ENCODE measurements around the gene SPOP. TPM values are rescaled to one million over a fixed set of nuclear protein-coding genes. Genes with fewer than 3 reads are reported as not detected.
A peak's percentile ranks its signal among the peaks of the same experiment; 100 is the strongest.
"Not testable (repeated sequence)": the region's sequence is repeated elsewhere in the genome, so short reads cannot be mapped to it uniquely, and the experiment has no call there.

Gene SPOP
- total RNA-seq, 4 donors from 2014 or later = 35.9 to 74.7 (median 47.3) TPM

DNA sequence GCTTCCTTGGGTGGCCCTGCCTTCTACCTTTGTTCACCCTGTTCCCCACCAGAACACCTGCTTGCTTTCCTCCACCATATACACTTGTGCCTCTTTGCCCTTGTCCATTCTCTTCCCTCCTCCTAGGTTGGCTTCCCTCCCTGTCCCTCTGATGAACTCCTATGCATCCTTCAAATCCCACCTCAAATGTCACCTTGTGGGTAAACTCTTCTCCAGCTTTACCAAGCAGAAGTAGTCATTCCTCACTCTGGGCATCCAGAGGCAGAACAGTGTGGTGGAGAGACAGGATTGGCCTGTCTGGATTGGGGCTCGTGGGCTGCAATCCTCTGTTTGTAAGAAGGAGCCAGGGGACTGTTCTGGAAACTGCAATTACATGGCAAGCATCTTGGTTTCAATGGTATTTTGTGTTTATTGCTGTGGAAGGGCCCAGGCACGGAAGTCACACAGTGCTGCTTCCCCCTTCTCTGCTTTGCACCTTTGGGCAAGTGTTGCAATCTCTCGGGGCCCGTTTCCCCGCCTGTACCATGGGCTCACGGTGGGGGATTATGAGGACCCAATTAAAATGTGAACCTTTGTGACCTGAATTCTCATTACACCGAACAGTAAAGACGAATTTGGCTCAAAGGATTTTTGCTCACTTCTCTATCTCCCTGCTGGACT, 124.1 kb downstream of the SPOP start:
- TF ChIP-seq, protein P1, sequence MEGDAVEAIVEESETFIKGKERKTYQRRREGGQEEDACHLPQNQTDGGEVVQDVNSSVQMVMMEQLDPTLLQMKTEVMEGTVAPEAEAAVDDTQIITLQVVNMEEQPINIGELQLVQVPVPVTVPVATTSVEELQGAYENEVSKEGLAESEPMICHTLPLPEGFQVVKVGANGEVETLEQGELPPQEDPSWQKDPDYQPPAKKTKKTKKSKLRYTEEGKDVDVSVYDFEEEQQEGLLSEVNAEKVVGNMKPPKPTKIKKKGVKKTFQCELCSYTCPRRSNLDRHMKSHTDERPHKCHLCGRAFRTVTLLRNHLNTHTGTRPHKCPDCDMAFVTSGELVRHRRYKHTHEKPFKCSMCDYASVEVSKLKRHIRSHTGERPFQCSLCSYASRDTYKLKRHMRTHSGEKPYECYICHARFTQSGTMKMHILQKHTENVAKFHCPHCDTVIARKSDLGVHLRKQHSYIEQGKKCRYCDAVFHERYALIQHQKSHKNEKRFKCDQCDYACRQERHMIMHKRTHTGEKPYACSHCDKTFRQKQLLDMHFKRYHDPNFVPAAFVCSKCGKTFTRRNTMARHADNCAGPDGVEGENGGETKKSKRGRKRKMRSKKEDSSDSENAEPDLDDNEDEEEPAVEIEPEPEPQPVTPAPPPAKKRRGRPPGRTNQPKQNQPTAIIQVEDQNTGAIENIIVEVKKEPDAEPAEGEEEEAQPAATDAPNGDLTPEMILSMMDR (IDR thresholded peaks at IDR 0.05) = no peak
- no peak for TF ChIP-seq POLR2A (IDR thresholded peaks at IDR 0.05)
- peak in 1 of 2 donors; percentile 45 for DNase-seq (ENCODE audit: low spot score in 2 of 2)
- H3K4me3 ChIP-seq (ENCODE audit: low read depth, poor library complexity, severe bottlenecking) = no peak overlapping the region
- WGBS, 2 donors = 90 to 91% methylated on average over 8 of the region's 8 CpGs
- intact Hi-C loops (cut with DNase I; ENCODE audit: low total_unique reads) = loop anchor here (10.0 kb wide), 1 partner anchor 109 kb away; no protein-coding TSS in a partner anchor

DNA sequence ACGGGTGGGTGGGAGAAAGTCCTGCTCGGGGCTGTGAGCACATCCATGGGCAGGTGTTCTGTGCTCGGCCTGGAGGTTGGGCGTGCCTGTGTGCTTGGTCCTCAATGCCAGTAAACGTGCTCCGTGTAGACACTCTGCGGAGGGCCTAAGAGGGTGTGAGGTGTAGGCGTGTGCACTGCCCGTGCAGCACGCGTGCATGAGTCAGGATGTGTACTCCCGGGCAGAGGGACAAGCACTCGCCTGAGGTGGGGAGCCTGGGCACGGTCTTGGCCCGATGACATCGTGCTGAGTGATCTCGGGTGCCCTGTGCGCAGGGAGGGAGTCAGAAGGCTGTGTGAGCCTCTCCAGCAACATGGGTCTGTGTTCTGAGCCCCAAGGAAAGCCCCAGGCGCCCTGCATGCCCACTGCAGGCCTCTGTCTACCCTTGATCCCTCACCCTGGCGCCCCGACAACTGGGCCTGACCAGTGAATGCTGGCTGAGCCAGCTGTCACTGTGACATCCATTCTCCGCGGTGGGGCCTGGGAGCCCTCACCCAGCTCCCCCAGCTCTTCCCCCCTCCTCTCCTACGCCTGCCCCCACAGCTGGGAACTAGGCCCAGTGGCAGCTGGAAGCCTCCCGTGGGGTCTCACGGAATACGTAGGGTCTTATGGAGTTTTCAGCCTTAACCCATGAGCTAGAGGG, 125.7 kb downstream of the SPOP start:
- H3K4me3 ChIP-seq (ENCODE audit: low read depth, poor library complexity, severe bottlenecking) = no peak overlapping the region
- peak in 1 of 2 donors; percentile 86 for DNase-seq (ENCODE audit: low spot score in 2 of 2)
- intact Hi-C loops (cut with DNase I; ENCODE audit: low total_unique reads) = loop anchor here (10.0 kb wide), 1 partner anchor 107 kb away; no protein-coding TSS in a partner anchor
- TF ChIP-seq, protein P1 (IDR thresholded peaks at IDR 0.05) = no peak
- TF ChIP-seq POLR2A (IDR thresholded peaks at IDR 0.05) = no peak
- WGBS, 2 donors = 56 to 64% methylated on average over 27 of the region's 27 CpGs

DNA sequence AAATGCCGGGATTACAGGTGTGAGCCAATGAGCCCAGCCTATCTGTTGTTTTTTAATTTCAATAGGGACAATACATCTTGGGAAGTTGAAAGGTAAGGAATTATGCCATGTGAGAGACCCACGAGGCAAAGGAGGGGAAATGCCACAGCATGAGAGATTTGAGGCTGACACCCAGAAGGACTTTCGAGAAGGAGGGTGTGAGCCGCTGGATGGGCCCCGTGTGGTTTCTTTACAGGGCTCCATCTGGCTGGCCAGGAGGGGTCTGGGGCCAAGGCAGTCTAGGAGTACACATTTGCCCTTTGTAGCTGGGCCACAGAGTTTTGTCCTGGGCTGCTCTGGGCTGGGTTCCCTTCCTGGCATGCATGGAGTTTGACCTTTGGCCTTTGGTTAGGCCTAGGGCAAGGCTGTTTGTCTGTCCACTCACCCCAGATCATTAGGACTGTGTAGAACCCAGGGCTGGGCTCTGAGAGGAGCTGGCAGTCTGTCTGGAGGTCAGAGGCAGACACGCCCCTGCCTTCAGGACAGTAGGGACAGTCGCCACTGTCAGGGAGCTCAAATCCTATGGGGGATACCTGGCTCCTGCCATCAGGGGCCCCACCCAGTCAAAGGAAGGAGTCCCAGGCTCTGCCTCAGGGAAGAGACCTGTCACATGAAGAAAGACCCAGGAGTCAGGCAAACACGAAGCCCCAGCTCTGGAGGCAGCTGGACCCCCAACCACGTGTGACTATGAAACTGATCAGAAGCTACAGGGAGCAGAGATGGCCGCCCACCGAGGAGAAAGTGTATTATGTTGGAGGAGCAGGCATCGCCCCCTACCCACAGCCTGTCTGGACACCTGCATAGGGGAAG, 126.5 kb downstream of the SPOP start:
- 86 to 89% methylated on average over 8 to 10 of the region's 12 CpGs for WGBS, 2 donors
- intact Hi-C loops (cut with DNase I; ENCODE audit: low total_unique reads) = loop anchor here (10.0 kb wide), 1 partner anchor 107 kb away; no protein-coding TSS in a partner anchor

DNA sequence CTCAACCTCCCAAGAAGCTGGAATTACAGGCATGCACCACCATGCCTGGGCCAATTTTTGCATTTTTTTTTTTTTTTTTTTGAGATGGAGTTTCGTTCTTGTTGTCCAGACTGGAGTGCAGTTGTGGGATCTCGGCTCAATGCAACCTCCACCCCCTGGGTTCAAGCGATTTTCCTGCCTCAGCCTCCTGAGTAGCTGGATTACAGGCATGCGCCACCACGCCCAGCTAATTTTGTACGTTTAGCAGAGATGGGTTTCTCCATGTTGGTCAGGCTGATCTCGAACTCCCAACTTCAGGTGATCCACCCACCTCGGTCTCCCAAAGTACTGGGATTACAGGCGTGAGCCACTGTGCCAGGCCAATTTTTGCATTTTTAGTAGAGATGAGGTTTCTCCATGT, 127.1 kb downstream of the SPOP start:
- WGBS, 2 donors = 91 to 94% methylated on average over 9 of the region's 9 CpGs
- not testable (repeated sequence) for H3K4me3 ChIP-seq (ENCODE audit: low read depth, poor library complexity, severe bottlenecking)
- intact Hi-C loops (cut with DNase I; ENCODE audit: low total_unique reads) = loop anchor here (10.0 kb wide), 1 partner anchor 106 kb away; no protein-coding TSS in a partner anchor
- peak in 1 of 2 donors; percentile 63 for DNase-seq (ENCODE audit: low spot score in 2 of 2)

More for the DNA sequence above, 126.5 kb downstream of the SPOP start:
- H3K4me3 ChIP-seq (ENCODE audit: low read depth, poor library complexity, severe bottlenecking) = no peak overlapping the region
- DNase-seq (ENCODE audit: low spot score in 2 of 2) = peak in 1 of 2 donors; percentile 83
- TF ChIP-seq POLR2A (IDR thresholded peaks at IDR 0.05) = no peak
- TF ChIP-seq, protein P1 (IDR thresholded peaks at IDR 0.05) = no peak

DNA sequence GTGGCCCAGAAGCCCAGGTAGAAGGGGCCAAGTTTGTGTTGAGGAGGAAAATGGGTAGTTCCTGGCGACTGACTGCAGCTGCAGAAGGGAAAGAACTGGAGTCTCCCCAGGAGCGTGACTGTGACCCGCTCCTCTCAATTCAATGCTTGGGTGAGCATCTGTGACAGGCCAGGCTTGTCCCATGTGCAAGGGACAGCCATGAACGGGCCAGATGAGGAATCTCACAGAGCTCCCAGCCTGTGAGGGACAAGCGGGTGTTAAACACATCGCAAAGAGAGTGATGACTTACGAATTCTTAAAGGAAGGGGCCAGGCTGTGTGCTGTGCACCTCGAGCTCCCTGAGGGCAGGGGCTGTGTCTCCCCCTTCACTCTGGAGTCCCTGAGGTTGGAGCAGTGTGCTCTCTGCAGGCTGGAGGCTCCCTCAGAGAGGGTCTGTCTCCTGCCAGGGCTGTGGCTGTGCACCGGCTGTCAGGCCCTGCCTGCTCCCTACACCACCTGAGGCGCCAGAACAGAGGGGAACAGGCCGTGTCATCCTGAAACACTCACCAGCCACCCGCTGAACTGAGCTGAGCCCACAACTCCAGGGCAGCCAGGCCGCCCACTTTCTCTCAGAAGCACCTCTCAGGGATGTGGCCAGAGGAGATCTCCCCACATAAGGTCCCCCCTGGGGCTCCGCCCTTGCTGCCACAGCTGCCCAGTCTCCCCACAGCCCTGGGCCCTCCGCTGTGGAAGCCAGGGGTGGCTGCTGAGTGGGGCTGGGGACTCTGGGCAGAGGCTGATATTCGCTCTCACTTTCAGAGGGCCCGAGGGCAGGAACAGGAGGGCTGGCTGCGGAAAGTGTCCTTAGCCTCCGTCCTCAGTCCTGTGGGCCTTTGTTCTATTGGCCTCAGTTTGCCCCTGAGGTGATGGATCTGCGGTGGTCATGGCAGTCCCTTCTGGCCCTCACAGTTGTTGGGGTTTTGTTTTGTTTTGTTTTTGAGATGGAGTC, 127.9 kb downstream of the SPOP start:
- DNase-seq (ENCODE audit: low spot score in 2 of 2) = peak in 1 of 2 donors; percentile 76
- WGBS, 2 donors = 90 to 91% methylated on average over 13 to 20 of the region's 20 CpGs
- H3K4me3 ChIP-seq (ENCODE audit: low read depth, poor library complexity, severe bottlenecking) = no peak overlapping the region
- no peak for TF ChIP-seq POLR2A (IDR thresholded peaks at IDR 0.05)
- TF ChIP-seq, protein P1 (IDR thresholded peaks at IDR 0.05) = no peak
- intact Hi-C loops (cut with DNase I; ENCODE audit: low total_unique reads) = loop anchor here (5.0 to 10.0 kb wide), 2 partner anchors 53 to 105 kb away; partner anchors contain the start of gene NGFR
